Bronchial epithelial cell (primary cell): ENCODE data around the gene NMUR1. TPM values are rescaled to one million over a fixed set of nuclear protein-coding genes. Genes with fewer than 3 reads are reported as not detected.
"Not testable (repeated sequence)": the region's sequence is repeated elsewhere in the genome, so short reads cannot be mapped to it uniquely, and the experiment has no call there.

Experiments used
- DNase-seq: peaks from one replicate; pipeline ENCODE4 v3.0.0-alpha.2; 2010; ENCODE audit warnings: low read depth
- FAIRE-seq: peaks from 2 replicates; lab custom pipeline; 2011; peaks lifted over from hg19 to GRCh38; lab: Jason Lieb, UNC
- H3K27me3 ChIP-seq: 2 replicates; pipeline ENCODE4 v1.5.1; 2011; ENCODE audit warnings: low read length; ENCODE audit not compliant: control insufficient read depth, insufficient read depth
- H3K36me3 ChIP-seq: 2 replicates; pipeline ENCODE4 v1.5.1; 2011; ENCODE audit warnings: low read length; ENCODE audit not compliant: control insufficient read depth, insufficient read depth
- H3K4me3 ChIP-seq: 2 replicates; pipeline ENCODE4 v1.5.1; 2011; ENCODE audit warnings: mild to moderate bottlenecking, low read depth, low read length, control low read depth
- CTCF ChIP-seq: IDR thresholded peaks from 2 replicates; pipeline ENCODE4 v1.5.1; 2011; ENCODE audit warnings: mild to moderate bottlenecking, moderate library complexity, low read length, control low read depth, inconsistent platforms; ENCODE audit not compliant: insufficient read depth, severe bottlenecking
- total RNA-seq: library from RNA; depleted of rRNA; stranded (reverse); fragments of >200 nt; gene quantifications from 2 replicates; pipeline ENCODE4 v1.2.1, GENCODE V29; 2014

The NMUR1 gene
- total RNA-seq, 1 donor from 2014 or later = not detected

DNA sequence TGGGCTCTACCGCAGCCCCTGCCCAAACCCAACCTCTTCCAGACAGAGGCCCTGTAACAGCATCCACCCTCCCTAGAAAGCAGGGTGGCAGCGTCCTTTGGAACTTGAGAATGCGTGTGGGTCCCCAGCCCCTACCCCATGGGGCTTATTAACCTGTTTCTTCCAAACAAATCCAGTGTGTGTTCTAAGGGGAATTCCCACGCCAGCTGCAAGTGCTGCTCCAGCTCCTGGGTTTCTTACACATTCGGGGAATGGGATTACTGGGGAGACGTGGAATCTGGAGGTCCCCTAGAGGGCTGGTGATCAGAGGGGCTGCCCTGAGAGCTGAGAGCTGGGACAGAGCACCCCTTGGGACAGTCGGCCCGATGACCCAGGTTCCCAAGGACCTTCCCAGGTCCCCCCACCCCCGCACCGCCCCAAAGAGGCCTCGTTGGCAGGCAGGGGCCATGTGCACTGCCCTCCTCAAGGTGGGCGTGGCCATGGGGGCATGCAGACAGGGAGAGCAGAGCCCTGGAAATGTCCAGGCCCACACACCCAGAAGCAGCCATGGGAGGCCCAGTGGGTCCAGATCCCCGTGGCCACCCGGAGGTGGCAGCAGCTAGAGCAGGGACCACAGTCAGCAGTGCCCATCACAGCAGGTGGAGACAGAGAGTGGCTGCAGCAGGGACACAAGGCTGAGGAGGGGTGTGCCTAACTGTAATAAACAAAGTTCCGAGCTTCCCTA lies 43.6 kb upstream of the NMUR1 start:
- H3K27me3 ChIP-seq = no peaks in the 10 kb centered on the region
- no peak for DNase-seq
- no peaks in the 10 kb centered on the region for H3K36me3 ChIP-seq
- no peak overlapping the region for H3K4me3 ChIP-seq
- no peak for FAIRE-seq
- TF ChIP-seq CTCF = no peak

DNA sequence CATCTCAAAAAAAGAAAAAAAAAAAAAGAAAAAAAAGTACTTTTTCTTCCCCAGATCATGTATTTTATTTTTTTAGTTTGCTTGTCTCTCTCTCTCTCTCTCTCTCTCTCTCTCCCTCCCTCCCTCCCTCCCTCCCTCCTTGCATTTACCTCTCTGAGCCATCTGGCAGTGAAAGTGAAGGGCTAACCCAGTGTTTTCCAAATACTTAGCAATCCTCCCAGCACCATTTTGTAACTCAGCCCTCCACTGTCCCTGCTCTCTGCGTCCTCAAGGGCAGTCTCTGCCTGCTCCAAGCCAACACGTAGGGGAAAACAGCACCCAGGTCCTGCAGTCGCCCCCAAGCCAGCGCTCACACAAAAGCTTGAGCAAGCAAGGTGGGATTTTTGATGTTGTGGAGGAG lies 42.9 kb upstream of the NMUR1 start:
- no peak for DNase-seq
- Histone ChIP-seq H3K27me3 (no peaks in the 10 kb centered on the region), H3K4me3 (no peak overlapping the region), H3K36me3 (no peaks in the 10 kb centered on the region)
- no peak for FAIRE-seq
- no peak for TF ChIP-seq CTCF

DNA sequence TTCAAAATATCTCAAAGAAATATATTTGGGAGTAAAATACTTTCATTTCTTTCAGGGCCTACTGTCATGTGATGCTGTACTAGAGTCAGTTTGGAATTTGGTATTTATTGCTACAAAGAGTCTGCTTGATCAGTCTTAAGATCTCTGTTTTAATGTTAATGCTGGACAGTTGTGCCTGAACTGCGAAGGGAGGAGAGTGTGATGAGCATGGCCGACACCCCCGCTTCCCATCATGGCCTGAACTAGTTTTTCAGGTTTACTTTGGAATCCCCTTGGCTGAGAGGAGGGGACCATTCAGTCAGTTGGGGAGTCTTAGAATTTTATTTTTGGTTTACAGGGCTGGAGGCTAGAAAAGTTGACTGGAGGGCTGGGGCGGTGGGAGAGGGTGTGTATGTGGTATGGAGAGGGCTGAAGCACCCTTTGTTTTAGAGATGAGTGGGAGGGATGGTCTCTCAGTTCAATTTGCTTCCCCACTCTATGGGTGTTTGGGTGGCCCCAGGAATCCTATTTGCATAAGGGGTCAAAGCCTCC lies 41.5 kb upstream of the NMUR1 start:
- DNase-seq = no peak
- H3K4me3 ChIP-seq = no peak overlapping the region
- no peak for TF ChIP-seq CTCF
- H3K36me3 ChIP-seq = no peaks in the 10 kb centered on the region
- H3K27me3 ChIP-seq = no peaks in the 10 kb centered on the region
- no peak for FAIRE-seq

DNA sequence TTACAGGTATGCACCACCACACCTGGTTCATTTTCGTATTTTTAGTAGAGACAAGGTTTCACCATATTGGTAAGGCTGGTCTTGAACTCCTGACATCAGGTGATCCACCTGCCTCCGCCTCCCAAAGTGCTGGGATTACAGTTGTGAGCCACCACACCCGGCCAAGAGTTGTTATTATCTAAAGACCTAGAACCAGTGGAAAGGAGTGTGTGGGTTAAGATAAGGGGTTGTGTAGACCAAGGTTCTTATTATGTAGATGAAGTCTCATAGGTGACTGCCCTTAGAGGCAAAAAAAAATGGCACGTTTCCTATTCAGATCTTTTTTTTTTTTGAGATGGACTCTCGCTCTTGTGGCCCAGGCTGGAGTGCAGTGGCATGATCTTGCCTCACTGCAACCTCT lies 40.7 kb upstream of the NMUR1 start:
- not testable (repeated sequence) for H3K36me3 ChIP-seq, H3K27me3 ChIP-seq, H3K4me3 ChIP-seq, FAIRE-seq, DNase-seq

GRCh38 chr2:231568785-231569435 lies 38.7 kb upstream of the NMUR1 start:
- FAIRE-seq (no peak), DNase-seq (no peak)
- Histone ChIP-seq H3K36me3 (no peaks in the 10 kb centered on the region), H3K4me3 (no peak overlapping the region), H3K27me3 (no peaks in the 10 kb centered on the region)
- no peak for TF ChIP-seq CTCF

DNA sequence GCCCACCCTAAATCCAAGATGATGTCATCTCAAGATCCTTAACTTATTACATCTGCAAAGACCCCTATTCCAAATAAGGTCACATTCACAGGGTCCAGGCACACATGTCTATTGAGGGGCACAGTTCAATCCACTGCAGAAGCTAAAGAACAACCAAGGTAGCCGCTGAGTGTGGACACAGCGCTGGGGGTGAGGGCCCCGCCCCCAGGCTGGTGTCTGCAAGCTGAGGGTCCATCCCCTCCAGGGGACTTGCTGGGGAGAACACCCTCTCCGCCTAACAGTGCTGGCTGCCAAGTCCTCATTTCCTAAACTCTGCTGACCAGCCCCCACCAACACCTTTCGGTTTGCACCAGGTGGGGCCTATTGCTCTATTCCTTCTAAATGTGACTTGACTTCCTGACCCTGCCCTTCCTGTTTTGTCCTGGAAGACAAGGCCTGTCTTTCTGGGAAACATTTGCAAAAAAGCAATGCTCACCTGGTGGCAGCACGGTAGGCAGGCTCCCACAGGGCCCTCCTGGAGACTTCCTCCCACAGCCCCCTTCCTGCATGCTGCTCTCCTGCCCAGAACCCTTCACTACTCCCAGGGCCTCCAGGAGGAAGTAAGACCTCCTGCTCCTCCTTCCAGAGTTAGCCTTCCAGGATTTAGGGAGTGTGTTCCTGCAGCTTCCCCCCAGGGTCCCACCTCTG lies 38.0 kb upstream of the NMUR1 start:
- TF ChIP-seq CTCF = no peak
- no peaks in the 10 kb centered on the region for H3K27me3 ChIP-seq
- FAIRE-seq (no peak), DNase-seq (no peak)
- no peak overlapping the region for H3K4me3 ChIP-seq
- H3K36me3 ChIP-seq = no peaks in the 10 kb centered on the region
